HPDE6-E6E7 (cell line): ENCODE data around the gene C1RL.

Experiments
- DNase-seq: peaks from one replicate; pipeline ENCODE4 v3.0.0; 2011; ENCODE audit warnings: missing footprints; ENCODE audit errors: extremely low spot score

C1RL gene, protein sequence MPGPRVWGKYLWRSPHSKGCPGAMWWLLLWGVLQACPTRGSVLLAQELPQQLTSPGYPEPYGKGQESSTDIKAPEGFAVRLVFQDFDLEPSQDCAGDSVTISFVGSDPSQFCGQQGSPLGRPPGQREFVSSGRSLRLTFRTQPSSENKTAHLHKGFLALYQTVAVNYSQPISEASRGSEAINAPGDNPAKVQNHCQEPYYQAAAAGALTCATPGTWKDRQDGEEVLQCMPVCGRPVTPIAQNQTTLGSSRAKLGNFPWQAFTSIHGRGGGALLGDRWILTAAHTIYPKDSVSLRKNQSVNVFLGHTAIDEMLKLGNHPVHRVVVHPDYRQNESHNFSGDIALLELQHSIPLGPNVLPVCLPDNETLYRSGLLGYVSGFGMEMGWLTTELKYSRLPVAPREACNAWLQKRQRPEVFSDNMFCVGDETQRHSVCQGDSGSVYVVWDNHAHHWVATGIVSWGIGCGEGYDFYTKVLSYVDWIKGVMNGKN

DNA sequence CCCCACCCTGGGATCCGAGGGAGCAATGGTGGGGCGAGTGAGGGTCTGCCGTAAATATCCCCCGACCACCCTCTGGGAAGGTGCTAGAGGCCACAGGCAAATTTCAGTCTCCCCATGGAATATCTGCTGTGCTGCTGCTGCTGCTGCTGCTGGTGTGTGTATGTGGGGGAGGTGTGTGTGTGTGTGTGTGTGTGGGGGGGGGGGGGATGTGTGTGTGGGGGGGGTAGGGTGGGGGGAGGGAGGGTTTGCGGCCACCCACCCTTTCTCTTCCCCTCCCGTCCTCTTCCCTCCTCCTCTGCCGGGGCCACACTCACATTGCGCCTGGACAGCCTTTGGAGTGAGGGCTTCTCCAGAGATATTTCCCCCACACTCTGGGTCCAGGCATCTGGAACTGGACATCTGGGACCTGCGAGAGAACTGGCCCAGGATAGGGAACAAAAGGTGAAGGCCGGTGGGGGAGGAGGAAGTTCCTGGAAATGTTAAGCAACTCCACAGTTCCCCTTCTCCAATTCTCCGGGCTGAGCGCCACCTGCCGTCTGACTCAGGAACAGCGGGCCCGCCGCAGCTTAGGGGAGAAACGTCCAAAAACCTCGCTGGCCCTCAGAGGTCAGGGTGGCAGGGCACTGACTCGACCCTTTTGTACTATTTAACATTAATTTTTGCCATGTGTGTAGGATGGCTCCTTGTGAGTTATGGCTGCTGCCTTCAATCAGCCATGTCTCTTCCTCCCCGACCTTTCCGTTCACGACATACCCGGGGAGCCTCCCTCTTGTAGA lies at the start of gene C1RL:
TSS of gene C1RL (minus strand) at position 419 of the 776 bp plus-strand sequence. CDS start at position 385, 34 bp downstream.
- DNase-seq = peak; percentile 66

DNA sequence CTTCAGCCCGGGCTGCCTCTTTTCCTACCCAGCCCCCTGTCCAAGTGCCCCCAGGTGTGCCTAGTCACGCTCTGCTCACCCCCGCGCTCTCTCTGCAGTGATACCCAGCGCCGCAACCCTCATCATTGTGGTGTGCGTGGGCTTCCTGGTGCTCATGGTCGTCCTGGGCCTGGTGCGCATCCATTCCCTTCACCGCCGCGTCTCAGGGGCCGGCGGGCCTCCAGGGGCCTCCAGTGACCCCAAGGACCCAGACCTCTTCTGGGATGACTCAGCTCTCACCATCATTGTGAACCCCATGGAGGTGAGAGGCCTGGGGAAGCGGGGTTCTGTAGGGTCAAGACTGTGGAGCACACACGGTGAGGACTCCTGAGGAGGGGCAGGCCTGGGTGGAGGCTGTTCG lies 48.4 kb upstream of the C1RL start:
- DNase-seq = no peak

DNA sequence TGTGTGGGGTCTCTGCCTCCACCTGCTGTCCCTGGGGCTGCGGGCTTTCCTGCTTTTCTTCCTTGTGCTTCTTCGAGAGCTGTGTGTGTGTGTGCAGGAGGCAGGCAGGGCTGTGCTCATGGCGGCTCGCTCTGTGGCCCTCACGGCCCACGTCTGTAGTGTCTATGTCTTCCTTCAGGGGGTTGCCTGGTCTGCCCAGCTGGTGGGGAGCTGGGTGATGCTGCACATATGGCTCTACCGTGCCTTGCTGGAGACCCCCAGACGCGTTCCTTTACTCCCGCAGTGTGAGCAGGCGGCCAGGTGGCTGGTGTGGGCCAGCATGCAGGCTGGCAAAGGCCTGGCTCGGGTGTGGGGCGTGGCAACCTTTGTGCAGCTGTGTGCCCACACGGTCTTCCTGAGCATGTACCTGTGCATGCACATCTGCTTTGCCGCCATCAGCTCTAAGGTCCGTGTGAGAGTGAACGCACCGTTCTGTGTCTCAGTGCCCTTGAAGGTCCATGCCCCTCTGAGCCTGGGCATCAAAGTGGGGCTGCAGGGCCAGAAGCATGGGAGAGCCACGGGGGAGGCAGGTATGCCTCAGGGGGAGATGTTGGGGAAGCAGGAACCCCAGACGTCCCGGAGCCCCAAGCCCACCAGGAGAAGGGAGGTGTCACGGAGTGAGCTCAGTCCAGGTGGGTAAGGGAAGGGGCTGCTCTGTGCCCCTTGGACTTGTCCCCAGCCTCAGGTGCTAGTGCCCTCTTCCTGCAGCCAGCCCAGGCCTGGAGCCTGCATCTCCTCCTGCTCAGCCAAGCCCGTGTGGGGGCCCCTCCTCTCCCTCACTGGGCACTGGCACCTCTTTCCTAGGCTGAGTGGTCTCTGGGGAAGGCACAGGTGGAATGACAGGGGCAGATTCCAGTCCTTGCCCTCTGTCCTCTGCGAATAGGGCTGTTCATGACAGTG lies 47.5 kb upstream of the C1RL start:
- DNase-seq = no peak

DNA sequence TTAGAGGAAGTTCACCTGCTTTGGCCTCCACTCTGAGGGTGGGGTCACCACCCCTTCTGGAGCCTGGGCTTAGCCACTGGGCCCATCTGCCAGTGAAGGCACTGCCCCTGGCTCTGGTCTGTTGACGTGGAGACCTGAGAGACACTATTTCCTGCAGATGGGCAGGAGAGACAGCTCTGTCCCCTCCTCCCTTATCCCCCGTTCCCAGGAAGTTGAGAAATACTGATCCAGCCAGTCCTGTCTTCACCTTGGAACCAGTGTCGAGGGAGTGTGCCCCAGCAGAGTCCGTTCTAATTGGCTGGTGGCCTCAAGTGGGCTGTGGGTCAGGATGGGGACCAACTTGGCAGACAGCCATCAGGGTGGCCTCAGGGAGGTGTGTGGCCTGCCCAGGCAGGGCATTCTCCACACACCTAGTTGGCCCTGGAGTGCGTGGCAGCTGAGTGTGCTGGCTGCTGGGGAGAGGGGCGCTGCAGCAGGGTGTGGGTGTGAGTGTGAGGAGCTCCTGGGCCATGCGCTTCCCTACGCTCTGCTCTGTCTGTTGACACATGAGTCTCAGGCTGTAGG lies 46.5 kb upstream of the C1RL start:
- DNase-seq = peak; percentile 67

DNA sequence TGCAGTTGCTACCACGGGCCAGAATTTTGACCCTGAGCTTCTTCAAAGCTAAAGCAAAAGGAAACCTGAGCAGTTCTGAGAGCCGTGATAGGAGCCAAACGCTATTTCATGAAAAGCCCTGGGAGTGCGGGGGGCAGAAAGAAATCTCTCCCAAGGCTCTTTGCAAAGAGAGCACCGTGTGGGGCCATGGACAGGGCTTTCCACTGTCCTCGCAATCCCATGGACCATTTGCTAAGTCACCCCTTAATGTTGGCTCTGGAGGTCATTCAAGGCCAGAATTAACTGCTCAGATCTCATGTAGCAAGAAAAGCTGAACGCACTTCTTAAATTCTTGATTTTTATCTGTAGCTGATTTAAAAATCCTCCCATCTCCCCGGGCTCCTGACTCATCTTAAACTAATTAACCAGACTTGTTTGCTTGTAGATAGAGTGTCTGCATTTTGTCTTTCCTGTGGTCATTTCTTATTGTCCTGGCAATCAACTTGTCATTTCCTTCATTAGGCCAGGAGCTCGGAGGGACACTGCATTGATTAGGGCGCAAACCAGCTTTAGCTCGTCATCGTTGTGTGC lies 46.0 kb upstream of the C1RL start:
- DNase-seq = no peak

DNA sequence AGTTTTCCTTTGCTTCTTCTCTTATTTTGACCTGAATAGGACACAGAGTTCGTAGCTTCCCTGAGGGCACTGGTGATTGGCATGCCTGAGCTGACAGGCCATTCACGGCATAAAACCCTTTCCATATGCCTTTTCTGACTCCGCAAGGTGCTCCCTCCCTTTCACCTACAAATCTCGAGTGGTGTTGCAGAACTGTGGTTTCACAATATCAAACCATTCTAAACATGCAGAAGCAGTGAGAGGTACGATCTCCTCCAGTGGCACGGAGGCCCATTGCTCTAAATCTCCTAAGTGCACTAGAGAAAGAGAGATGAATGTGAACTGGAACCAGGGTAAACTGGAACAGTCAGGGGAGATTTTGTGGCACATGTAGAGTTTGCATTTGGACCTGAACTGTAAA lies 45.0 kb upstream of the C1RL start:
- no peak for DNase-seq

DNA sequence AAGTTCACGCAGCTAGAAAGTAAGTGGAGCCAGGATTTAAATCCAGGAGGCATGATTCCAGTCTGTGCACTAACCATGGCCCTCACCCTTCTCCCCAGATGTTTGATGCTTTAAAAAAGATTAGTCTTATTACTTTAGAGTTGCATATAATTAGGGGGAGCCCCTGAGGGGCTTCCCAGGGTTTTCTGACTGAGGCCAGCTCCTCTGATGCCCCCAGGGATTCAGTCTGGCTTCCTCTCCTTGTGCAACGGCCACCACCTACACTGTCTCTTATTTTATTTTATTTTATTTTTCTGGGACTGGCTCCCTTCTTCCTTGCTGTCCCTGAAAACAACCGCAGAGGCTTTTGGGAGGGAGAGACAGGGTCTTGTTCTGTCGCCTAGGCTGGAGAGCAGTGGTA lies 43.8 kb upstream of the C1RL start:
- no peak for DNase-seq

DNA sequence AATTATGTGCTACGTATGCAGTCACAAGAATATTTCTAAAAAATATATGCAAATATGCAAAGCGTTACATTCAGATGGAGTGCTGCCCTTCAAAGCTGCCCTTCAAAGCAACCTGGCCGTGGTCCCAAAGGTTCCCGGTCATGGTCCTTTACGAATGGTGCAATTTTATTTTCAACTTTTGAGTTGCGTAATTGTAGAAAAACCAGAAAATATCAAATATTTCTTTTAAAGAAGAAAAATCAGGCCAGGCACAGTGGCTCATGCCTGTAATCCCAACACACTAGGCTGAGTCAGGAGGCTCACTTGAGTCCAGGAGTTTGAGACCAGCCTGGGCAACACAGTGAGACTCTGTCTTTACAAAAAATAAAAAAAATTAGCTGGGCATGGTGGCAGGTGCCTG lies 42.5 kb upstream of the C1RL start:
- no peak for DNase-seq

DNA sequence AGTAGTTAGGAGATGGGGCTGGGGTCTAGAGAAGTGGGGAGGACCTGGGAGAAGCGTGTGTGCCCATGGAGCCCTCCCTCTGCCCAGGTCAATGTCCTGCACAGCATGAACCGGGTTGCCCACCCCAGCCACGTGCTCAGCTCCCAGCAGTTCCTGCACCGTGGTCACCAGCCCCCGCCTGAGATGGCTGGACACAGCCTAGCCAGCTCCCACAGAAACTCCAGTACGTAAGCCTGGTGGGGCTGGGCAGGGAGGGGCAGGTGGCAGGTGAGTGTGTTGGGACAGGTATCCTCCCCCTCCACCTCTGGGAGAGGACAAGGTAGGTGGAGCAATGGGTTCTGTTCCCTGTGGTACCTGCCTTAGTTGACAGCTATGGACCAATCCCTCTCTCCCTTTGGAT lies 41.8 kb upstream of the C1RL start:
- DNase-seq = no peak

DNA sequence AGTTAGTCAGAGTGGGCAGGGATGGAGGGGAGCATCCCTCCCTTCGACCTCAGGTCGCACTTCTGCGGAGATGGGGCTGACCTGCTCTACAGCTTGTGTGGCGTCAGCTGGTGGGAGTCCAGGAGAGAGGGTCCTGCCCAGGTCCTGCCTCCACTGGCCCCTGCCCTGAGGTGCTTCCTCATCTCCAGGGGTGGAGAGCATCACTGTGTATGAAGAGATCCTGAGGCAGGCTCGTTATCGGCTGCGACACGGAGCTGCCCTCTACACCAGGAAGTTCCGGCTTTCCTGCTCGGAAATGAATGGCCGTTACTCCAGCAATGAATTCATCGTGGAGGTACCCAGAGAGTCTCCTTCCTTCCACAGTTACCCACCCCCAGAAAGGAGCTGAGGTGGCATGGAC lies 41.3 kb upstream of the C1RL start:
- no peak for DNase-seq

DNA sequence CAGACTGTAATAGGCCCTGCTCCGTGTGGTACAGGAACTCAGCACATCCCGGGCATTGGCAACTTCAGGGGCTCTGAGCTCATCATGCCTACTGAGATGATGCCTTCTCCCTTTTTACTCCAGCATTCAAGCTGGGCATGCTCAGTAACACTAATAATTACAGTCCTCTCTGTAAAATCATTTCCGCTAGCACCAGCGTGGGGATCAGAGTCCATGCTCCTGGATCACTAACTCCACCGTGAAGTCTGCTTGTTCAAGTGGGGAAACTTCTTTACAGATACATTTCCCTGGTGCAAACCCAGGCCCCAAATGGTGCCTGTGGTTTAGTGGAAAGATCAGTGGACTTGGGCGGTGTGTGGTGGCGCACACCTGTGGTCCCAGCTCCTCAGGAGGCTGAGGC lies 37.9 kb upstream of the C1RL start:
- no peak for DNase-seq

DNA sequence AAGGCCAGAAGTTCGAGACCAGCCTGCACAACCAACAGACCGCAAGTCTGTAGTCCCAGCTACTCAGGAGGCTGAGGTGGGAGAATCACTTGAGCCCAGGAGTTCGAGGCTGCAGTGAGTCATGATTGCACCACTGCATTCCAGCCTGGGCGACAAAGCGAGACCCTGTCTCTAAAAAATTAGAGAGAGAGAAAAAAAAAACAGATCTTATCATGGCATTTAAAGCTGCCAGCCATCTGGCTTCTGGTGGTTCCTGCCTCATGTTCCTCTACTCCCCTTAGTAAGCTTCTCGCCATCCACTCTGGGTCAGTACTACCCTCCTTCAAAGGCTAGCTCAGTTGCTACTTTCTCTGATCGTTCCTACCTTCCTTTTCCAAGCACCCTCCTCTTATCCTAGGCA lies 37.2 kb upstream of the C1RL start:
- no peak for DNase-seq

DNA sequence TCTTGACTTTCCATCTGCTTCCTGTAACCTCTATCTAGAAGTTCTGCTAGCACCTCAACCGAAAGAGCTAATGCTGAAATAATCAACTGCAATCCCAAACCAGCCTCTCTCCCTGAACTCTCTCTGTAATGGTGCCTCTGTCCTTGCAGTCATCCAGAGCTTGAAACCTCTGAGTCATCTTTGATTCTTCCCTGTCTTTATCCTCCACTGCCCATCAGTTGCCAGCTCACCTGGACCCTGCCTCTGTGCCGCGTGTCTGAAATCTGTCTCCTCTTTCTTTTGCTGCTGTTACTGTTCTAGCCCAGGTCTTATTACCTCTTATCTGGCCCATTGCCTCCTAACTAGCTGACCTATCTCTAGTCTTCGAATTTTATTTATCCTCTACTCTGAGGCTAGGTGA lies 36.7 kb upstream of the C1RL start:
- no peak for DNase-seq

DNA sequence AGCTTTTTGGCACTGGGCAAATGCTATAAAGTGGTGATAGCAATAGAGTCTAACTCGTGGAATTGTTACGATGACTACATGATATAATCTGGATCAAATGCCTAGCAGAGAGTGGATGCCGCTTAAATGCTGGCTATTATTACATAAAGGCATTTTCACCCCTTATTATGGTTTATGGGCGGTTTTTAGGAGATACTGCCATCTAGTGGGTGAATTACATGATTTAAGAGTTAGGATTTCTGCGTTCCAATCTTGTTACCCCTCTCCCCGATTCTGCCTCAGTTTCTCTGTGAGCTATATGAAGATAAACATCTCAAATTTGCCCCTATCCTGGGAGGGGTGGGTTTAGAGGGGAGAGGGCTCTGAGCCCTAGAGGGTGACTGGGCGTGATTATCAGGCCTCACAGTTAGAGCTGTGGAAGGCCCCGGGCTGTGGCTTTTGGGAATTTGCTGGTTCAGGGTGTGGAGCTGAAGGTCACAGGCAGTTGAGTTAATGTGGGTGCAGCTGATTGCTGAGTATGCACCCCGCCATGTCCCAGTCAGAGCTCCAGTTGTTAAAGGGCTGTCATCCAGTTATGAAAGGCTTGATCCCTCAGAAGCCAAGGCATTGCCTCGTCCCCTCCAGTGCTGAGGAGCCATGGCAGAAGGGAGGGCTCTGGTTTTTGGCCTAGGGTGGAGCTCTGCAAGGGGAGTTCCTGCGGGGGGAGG lies 35.6 kb upstream of the C1RL start:
- DNase-seq = peak; percentile 29

DNA sequence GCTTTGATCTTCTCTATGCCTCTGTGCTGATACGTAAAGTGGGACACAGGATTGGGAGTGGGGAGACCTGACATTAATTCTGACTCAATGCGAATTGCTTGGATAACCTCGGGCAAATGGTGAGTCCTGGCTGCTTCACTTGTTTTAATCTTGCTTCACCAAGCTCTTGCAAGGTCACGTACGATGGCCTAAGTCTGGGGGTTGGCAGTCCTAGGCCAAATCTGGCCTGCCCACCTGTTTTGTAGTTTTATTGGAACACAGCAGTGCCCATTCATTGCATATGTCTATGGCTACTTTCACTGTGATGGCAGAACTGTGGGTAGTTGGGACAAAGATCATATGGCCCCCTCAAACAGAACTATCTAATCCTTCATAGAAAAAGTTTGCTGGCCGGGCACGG lies 34.5 kb upstream of the C1RL start:
- DNase-seq = no peak

DNA sequence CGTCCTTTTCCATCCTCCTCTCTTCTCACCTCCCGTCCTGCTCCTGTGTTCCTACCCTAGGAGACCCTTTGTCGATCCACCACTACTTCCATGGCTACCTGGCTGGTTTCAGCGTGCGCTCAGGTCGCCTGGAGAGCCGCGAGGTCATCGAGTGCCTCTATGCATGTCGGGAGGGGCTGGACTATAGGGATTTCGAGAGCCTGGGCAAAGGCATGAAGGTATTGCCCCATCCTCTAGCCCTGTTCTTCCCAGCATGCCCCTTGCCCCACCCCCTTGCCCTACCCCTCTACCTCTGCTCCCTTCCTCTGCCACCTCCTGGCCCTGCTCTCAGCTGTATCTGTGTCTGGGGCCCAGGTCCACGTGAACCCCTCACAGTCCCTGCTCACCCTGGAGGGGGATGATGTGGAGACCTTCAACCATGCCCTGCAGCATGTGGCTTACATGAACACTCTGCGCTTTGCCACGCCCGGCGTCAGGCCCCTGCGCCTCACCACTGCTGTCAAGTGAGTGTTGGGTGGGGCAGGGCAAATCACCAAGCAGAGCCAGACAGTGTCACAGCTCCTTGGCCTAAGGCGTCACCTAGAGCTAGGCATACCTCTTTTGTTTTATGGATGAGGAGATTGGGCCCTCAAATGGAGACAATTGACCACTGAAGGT lies 33.9 kb upstream of the C1RL start:
- DNase-seq = no peak

DNA sequence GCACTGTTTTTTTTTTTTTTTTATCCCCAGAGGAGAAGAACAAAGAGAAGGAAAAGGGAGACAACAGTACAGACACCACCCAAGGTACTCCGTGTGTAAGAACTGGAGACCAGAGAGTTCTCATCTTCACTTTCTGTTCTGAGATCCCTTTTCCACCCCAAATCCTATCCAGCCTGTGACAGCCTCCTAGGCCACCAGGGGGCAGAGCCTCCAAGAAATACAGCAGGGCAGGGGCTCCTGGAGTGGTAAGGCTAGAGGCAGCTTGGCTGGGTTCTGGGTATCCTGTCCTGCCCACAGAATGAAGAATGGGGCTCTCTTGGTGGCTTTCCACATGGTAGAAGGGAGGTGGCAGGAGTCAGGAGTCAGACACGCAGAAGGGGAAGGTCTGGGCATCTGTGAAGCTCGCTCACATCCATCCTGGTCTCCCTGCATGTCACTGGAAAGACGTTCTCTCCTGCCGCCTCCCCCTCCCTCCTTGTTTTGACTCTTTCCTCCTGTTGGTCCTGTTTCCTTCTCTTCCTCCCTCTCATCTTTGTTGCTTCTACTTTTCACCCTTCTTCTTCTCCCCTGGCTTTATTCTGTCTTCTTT lies 33.1 kb upstream of the C1RL start:
- DNase-seq = peak; percentile 57

DNA sequence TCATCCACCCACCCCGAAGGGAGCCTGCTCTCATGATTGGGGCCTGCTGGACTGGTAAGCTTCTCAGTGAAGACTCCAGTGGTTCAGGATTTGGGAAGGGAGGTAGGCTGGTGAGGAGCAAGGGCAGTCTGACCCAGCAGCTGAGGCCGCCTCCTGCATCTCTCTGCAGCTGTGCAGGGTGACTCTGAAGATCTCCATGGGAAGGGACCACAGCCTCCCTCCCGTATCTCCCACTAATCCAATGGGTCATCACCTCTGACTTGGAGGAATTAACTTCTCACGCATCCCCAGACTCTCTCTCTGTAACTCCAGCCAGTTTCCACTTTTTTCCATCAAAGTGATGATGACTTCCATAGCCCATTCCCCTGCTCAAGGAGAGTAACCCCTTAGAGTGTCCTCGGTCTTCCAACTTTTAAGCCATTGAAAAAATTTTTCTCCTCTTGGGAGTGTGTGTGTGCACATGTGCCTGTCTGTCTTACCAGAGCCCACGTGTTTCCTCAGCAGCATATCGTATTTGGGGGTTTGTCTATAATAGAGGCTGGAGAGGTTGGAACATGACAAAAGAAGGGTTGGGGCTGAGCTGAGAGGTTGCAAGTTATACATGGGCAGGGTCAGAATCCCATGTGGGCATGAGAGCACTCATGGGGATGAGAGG lies 32.5 kb upstream of the C1RL start:
- no peak for DNase-seq

DNA sequence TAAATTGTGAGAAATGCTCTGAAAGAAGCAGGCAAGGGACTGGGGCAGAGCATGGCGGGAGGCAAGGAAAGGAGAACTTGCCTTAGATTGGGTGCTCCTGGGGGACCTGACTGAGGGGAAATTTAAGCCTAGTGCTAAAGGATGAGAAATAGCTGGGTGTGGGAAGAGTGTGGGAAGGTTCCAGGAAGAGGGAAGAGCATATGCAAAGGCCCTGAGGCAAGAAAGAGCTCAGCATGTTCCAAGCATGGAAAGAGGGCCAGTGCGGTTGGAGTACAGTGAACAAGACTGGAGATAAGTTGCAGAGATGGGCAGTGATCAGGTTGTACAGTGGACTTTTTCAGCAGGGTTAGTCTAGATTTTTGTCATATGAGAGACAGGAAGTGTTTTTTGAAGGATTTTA lies 30.2 kb upstream of the C1RL start:
- DNase-seq = no peak
